HG03558 (cell line): ENCODE measurements around the gene CHRDL2.

ENCODE experiments used
- ATAC-seq: cut with Tn5 transposase; IDR thresholded peaks from one replicate; pipeline ENCODE4 v1.9.1; 2021; ENCODE audit warnings: moderate number of reproducible peaks; ENCODE audit not compliant: unreplicated experiment; ENCODE audit errors: extremely low read depth

Gene CHRDL2

GRCh38 chr11:74717221-74717969 lies 13.8 kb downstream of the CHRDL2 start:
- ATAC-seq: no peak

- ATAC-seq: no peak
These were observed 16.3 kb downstream of the CHRDL2 start for GRCh38 chr11:74714904-74715303.

GRCh38 chr11:74713686-74714085 lies 17.5 kb downstream of the CHRDL2 start:
- ATAC-seq: no peak

DNA sequence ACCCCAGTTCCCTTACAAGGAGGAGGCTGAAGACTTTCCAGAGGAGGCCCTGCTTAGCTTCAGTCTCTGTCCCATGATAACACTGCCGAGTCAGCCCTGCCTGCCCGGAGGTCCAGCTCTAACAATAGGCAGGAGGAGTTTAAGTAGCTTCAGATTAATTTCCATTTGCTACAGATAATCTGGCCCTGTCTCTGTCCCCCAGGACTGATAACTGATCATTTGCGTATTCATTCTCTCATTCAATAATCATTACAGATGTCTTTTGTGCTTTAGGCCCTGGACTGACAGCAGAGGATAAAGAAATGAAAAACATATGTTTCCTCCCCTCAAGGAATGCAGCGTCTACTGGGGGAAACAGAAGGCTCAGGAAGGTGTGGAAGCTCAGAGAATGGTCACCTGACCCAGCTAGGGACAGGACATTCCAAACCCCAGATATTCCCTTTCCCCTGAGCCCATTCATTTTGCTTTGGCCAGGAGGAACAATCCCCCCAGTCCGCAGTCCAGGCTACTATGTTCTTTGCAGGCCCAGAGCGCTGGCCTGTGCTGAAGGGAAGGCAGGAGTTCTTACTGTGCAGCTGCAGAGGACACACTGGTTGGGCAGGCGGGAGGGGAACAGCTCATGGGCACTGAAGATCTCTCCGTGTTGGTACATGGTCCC lies 20.8 kb downstream of the CHRDL2 start:
- ATAC-seq: no peak

- ATAC-seq: no peak
These were observed 22.1 kb downstream of the CHRDL2 start for GRCh38 chr11:74709175-74709574.

GRCh38 chr11:74707602-74708510 lies 23.4 kb downstream of the CHRDL2 start:
- ATAC-seq: no peak

- ATAC-seq: no peak
These were observed 24.0 kb downstream of the CHRDL2 start for GRCh38 chr11:74707182-74707581.

DNA sequence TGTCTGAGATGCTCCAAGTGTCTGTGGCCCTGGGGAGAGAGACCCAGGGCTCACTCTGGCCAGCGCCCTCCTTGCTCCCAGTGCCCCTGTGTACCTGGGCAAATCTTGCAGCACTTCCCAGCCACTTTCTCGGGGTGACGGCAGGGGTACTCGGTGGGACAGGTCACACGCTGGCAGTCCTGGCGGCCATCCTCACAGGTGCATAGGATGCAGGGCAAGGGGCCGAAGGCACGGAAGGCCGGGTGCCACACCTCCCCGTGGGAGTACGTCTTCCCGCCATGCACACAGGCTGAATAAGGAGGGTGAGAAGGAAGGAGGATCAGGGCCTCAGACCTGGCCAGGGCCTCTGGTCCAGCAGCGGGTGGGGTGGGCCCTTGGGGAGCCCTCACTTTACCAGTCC lies 28.0 kb downstream of the CHRDL2 start:
- no peak for ATAC-seq

- no peak for ATAC-seq
These were observed 28.7 kb downstream of the CHRDL2 start for GRCh38 chr11:74702383-74703007.

DNA sequence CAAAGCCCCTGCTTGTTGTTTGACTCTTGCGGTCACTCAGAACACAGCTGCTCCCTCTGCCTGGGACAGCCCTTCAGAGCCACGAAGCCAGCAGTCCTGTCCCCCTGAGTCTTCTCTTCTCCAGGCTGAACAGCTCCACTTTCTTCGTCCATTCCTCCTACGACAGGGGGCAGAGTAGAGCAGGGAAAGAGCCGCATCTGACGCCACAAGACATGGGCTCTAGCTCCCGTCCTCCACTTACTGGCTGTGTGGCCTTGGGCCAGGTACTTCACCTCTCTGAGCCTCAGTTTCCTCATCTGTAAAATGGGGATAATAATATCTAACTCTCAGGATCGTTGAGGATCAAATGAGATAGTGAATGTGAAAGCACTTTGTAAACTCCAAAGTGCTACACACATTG lies 29.9 kb downstream of the CHRDL2 start:
- no peak for ATAC-seq

DNA sequence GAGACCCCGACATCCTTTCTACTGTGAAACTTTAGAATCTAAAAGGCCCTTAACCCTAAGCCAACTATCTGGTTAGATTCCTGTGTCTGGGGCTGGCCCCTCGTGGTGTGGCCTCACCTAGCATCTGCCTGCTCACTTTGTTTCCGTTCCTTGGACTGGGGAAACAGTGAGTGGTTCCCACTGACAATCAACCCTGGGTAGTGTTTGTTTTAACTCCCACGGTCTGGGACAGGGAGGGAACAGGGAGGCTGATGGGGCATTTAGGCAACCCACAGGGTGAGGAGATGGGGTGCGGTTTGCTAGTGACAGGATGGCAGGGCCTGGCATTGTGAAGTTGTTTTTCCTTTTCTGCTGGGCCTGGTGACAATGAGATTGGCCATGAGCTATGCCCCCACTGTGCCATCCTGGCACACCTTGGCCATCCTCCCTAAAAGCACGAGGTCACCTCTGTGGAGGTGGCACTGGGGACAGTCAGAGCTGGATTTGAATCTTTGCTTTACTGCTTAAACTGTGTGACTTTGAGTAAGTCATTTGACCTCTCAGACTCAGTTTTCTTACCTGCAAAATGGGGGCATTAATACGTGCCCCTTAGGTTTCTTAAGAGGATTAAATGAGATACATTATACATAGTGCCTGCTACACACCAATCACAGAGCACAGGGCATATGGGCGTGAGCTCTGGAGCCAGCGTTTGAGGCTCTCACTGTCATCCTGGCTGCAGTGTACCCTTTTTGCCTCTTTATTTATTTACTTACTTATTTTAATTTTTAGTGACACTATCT lies 31.4 kb downstream of the CHRDL2 start:
- no peak for ATAC-seq

DNA sequence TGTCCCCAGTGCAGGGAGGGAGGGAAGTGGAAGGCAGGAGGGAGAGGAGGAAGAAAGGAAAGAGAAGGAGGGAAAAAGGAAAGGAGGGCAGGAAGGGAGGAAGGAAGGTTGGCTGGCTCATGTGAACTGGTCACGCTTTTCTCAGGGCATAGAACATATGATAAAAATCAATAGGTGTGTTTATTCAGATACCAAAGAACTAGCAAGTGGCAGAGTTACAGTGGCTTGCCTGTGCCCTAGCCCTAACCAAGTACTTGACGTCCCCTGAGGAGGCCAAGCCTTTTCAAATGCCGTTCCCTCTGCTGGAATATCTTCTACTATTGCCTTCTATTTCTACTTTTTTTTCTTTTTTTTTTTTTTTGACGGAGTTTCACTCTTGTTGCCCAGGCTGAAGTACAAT lies 33.5 kb downstream of the CHRDL2 start:
- no peak for ATAC-seq

DNA sequence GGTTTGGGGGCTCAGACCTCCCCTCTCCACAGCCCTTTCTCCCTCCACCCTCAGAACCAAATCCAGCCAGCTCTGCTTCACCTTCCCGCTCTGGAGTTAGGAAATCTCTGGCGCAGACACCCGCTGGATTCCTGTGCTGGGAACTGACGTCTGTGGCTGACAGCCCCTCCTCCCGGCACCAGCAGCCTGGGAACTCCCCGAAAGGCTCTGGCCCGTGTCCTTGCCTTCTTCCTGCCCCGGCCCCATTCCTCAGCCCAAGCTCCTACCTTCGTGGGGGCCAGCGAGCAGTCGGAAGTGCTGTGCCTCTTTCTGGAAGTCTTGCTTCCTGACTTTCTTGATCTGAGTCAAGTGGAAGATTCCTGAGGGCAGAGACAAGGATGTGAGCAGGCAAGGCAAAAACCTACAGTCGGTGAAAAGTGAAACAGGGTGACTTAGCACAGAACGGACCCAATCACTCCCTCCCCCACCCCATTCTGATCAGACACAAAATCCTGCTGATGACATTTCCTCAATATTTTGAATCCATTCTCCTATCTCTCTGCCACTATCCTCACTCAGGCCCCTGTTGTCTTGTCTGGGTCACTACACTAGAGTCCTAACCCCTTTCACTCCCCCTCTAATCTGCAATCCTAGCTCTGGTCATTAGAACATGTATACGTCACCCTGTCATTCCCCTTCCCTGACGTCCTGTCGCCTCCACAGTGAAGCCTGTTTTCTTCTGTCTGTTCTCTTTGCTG lies 34.1 kb downstream of the CHRDL2 start:
- no peak for ATAC-seq

DNA sequence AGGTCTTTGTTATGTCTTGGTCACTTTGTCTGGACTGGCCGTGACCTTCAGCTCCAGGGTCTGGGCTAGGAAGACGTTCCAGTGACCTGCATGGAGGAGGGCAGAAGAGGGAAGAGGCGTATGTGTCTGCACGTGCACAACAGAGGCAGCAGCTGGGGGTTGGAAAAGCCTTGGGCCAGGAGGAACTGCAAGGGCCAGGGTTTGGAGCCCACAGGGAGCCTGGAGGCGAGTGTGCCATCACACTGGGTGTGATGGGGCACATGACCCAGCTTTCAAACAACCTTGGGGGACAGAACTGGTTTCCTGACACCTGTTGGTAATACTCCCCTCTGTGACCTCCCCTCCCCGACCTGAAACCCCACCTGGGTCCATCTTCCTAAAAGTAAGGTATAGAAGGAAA lies 34.7 kb downstream of the CHRDL2 start:
- no peak for ATAC-seq

DNA sequence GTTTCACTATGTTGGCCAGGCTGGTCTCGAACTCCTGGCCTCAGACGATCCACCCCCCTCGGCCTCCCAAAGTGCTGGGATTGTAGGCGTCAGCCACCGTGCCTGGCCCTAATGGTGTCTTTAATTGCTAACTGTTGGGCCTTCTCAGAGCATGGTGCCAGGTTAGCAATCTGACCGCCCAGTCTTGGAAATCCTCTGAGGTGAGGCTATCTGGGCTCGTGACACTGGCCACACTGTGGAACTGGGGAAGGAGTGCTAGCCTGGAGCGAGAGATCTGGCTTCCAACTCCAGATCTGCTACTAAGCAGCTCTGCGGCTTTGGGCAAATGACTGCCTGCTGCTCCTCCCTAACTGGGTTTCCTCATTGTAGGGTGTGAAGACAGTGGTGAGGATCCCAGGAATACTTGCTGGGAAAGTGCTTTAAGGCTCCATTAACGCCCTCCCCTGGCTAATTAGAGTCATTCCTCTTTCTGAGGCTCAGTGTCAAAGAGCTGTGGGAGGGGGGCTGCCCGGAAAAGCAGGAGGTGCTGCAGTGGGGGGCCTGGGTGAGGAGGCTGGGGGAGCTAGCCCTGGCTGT lies 35.4 kb downstream of the CHRDL2 start:
- no peak for ATAC-seq

DNA sequence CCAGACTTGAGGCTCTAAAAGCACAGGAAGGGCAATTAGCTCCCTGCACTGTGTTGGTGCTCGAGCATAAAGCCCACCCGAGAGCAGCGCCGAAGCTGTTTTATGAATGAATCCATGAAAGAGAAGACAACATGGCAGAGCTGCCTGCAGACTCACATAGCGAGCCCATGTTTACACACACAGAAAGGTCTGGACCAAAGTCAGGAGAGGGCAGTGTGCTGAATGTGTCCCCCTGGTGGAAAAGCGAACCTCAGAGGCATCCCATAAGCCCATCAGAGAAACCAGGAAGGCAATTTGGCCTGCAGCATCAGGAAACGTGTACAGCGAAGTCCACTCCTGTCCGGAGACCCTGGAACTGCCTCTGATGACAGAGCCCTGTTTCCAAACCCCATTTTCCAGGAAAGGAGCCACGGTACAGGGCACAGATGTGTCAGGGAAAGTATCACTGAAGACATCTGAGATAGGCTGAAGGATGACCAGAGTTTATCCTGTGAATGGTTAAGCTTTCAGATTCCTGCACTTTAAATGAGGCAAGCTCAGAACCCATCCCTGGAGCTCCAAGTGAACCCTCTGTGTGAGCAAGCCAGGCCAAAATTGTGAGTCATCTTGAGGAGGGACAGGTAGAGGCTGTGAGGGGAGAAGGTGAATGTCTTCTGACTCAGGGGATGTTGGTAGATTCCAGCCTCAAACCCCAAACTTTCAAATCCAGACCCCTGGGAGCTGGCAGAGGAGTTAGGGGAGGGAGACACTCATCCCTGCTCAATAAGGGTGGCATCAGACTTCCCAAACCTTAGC lies 36.9 kb downstream of the CHRDL2 start:
- no peak for ATAC-seq

DNA sequence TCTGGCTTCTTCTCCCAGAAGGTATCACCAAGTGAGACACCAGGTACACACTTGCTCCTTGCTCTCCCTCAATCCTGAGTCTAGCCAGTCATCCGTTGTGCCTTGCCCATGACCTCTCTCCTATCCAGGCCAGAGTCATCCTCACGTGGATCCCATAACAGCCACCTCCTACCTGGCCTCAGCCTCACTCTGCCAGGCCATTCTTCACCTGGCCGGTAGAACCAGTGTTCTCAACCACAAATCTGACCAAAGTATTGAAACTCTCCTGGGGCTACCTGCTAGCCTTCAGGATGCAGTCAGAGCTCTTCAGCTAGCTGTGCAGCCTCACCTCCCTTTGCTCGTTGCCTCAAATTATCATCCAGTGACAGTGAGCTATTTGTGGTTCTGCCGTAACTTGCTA lies 37.7 kb downstream of the CHRDL2 start:
- no peak for ATAC-seq

- no peak for ATAC-seq
These were observed 39.5 kb downstream of the CHRDL2 start for GRCh38 chr11:74691755-74692154.
